SU-DHL-6 (cell line): ENCODE results near the gene INO80B.

Source experiments
- H2AFZ ChIP-seq: fragments of 200-600 bp; sonication (generic); 2 replicates; pipeline ENCODE4 v1.6.1; 2014; ENCODE audit warnings: low read depth, mild to moderate bottlenecking, moderate library complexity, mixed read lengths, antibody characterized with exemption, low read length; ENCODE audit not compliant: severe bottlenecking
- H3F3A ChIP-seq: fragments of 200-600 bp; shearing (Covaris generic); 2 replicates; pipeline ENCODE4 v1.6.0; 2016; ENCODE audit warnings: antibody characterized with exemption, mild to moderate bottlenecking; ENCODE audit not compliant: insufficient read depth
- H3K27ac ChIP-seq: fragments of 200-600 bp; sonication (generic); 2 replicates; pipeline ENCODE4 v1.5.1; 2016; ENCODE audit warnings: low read depth, mild to moderate bottlenecking, low read length, moderate library complexity, mixed read lengths
- H3K27me3 ChIP-seq: fragments of 200-600 bp; sonication (generic), shearing (Covaris generic); 2 replicates; pipeline ENCODE4 v1.6.0; 2014; ENCODE audit warnings: mild to moderate bottlenecking, low read length
- H3K36me3 ChIP-seq: fragments of 200-600 bp; sonication (generic); 2 replicates; pipeline ENCODE4 v1.6.1; 2014; ENCODE audit warnings: mild to moderate bottlenecking, low read length, mixed read lengths
- H3K4me2 ChIP-seq: fragments of 300-600, 200-600 bp; shearing (Covaris generic), sonication (generic); 2 replicates; pipeline ENCODE4 v1.6.0; 2014; ENCODE audit warnings: low read length, low read depth, mild to moderate bottlenecking; ENCODE audit not compliant: poor library complexity, severe bottlenecking
- H3K4me3 ChIP-seq: fragments of 200-600 bp; sonication (generic); 2 replicates; pipeline ENCODE4 v1.5.1; 2014; ENCODE audit warnings: antibody characterized with exemption, low read length, mild to moderate bottlenecking, mixed read lengths; ENCODE audit not compliant: insufficient read depth, poor library complexity, severe bottlenecking
- H3K79me2 ChIP-seq: fragments of 200-600 bp; sonication (generic); 2 replicates; pipeline ENCODE4 v1.6.1; 2014; ENCODE audit warnings: mild to moderate bottlenecking, low read length, moderate library complexity; ENCODE audit not compliant: insufficient read depth
- H3K9ac ChIP-seq: fragments of 200-600 bp; sonication (generic); 2 replicates; pipeline ENCODE4 v1.7.0; 2014; ENCODE audit warnings: mild to moderate bottlenecking, low read length
- H3K9me2 ChIP-seq: fragments of 200-600 bp; sonication (generic); replicated peaks from 2 replicates; pipeline ENCODE4 v1.6.1; 2014; ENCODE audit warnings: low read length; ENCODE audit not compliant: insufficient read depth
- H3K9me3 ChIP-seq: fragments of 200-600 bp; sonication (generic); 2 replicates; pipeline ENCODE4 v1.6.1; 2014; ENCODE audit warnings: low read length, mixed read lengths; ENCODE audit not compliant: insufficient read depth
- H4K20me1 ChIP-seq: fragments of 200-600 bp; sonication (generic); 2 replicates; pipeline ENCODE4 v1.6.1; 2014; ENCODE audit warnings: low read depth, mild to moderate bottlenecking, antibody characterized with exemption, low read length, moderate library complexity, mixed read lengths
- EZH2phosphoT487 ChIP-seq: fragments of 200-600 bp; sonication (generic), shearing (Covaris generic); conservative IDR thresholded peaks from 2 replicates; pipeline ENCODE4 v1.6.1; 2018; ENCODE audit warnings: mild to moderate bottlenecking, antibody characterized with exemption, low read length, moderate library complexity, mixed read lengths
- TF ChIP-seq, protein P1 (sequence below): fragments of 200-600 bp; sonication (generic); IDR thresholded peaks from one replicate; pipeline ENCODE4 v1.5.1; 2017; ENCODE audit warnings: antibody characterized with exemption, mild to moderate bottlenecking, low read length, moderate library complexity; ENCODE audit not compliant: insufficient read depth, poor library complexity, severe bottlenecking

INO80B gene

DNA sequence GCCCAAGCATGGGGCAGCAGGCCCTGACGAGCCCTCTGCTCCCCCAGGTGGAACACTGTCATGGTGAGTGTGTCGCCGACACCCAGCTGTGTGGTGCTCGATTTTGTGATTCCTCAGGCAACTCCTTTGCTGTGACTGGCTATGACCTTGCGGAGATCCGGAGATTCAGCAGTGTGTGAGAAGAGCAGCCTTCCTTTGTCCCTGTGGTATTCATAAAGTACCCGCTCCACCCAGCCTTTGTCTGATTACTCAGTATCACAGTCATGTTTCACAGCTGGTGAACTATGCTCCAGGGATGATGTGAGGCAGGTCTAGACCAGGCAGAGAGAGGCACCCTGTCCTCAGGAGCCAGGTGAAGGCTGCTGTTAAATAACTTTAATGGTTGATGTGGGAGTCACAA, 29.4 kb upstream of the INO80B start:
- Histone ChIP-seq H3K4me2 (no peak overlapping the region), H3K27me3 (no peaks in the 10 kb centered on the region), H3K9me2 (no peaks in the 10 kb centered on the region), H3K27ac (no peak overlapping the region), H3K4me3 (no peak overlapping the region), H2AFZ (no peak overlapping the region), H4K20me1 (no peaks in the 10 kb centered on the region), H3K79me2 (no peaks in the 10 kb centered on the region), H3K9me3 (no peaks in the 10 kb centered on the region), H3K9ac (no peak overlapping the region), H3K36me3 (no peaks in the 10 kb centered on the region), H3F3A (no peaks in the 10 kb centered on the region)
- TF ChIP-seq, protein P1, sequence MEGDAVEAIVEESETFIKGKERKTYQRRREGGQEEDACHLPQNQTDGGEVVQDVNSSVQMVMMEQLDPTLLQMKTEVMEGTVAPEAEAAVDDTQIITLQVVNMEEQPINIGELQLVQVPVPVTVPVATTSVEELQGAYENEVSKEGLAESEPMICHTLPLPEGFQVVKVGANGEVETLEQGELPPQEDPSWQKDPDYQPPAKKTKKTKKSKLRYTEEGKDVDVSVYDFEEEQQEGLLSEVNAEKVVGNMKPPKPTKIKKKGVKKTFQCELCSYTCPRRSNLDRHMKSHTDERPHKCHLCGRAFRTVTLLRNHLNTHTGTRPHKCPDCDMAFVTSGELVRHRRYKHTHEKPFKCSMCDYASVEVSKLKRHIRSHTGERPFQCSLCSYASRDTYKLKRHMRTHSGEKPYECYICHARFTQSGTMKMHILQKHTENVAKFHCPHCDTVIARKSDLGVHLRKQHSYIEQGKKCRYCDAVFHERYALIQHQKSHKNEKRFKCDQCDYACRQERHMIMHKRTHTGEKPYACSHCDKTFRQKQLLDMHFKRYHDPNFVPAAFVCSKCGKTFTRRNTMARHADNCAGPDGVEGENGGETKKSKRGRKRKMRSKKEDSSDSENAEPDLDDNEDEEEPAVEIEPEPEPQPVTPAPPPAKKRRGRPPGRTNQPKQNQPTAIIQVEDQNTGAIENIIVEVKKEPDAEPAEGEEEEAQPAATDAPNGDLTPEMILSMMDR: no peak
- TF ChIP-seq EZH2phosphoT487: no peak

DNA sequence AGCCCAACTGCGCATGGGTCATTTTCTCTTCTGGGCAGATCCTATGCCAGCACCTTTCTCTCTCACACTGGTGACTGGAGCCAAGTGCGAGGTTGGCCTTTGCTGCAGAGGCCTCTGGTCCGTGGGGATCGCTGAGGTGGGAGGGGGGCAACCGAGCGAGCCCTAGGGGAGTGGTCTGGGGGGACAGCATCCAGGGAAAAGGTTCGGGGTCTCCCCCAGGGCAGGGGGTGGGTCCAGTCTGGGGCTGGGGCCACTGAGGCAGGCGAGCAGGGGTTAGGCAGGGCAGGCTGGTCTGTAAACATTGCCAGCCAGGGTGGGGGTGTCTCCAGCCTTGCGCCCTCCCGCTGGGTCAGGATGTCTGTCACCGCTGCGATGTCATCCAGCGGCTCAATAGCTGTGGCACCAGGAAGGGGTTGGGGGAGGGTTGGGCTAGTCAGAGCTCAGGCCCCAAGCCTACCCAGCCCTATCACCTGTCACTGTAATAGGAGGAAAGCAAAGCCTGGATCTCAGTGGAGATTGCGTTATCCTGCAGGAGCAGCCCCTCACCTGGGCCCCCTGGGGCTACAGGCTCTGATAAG, 28.6 kb upstream of the INO80B start:
- Histone ChIP-seq H2AFZ (no peak overlapping the region), H3K9me2 (no peaks in the 10 kb centered on the region), H3K9ac (no peak overlapping the region), H3K27me3 (no peaks in the 10 kb centered on the region), H3K79me2 (no peaks in the 10 kb centered on the region), H3K4me2 (no peak overlapping the region), H3K27ac (no peak overlapping the region), H3K36me3 (no peaks in the 10 kb centered on the region), H3K9me3 (no peaks in the 10 kb centered on the region), H3F3A (no peaks in the 10 kb centered on the region), H3K4me3 (no peak overlapping the region), H4K20me1 (no peaks in the 10 kb centered on the region)
- no peak for TF ChIP-seq EZH2phosphoT487
- TF ChIP-seq, protein P1: no peak

DNA sequence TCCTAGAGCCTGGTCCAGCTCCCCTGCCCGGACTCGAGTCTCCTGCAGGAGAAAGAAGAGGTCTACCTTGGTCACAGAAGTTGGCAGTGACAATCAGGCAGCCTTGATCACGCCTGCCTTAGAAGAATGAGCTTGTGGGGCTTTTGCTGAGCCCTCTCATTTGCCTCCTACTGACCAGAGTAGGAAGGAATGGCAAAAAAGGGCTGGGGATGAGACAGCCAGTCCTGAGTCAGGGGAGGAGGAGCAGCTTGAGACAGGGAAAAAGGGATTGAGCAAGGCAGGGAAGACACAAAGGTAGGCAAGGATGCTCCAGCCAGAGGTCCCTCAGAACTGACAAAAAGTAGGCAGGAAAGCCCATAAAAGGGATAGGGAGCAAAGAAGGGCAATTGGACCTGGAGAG, 27.3 kb upstream of the INO80B start:
- H3K36me3 ChIP-seq: no peaks in the 10 kb centered on the region
- H4K20me1 ChIP-seq: no peaks in the 10 kb centered on the region
- H3K27me3 ChIP-seq: no peaks in the 10 kb centered on the region
- H3F3A ChIP-seq: no peaks in the 10 kb centered on the region
- TF ChIP-seq, protein P1: no peak
- no peak for TF ChIP-seq EZH2phosphoT487
- H3K9me3 ChIP-seq: no peaks in the 10 kb centered on the region
- H3K9ac ChIP-seq: no peak overlapping the region
- no peak overlapping the region for H3K27ac ChIP-seq
- no peak overlapping the region for H3K4me2 ChIP-seq
- H3K4me3 ChIP-seq: no peak overlapping the region
- no peaks in the 10 kb centered on the region for H3K79me2 ChIP-seq
- no peak overlapping the region for H2AFZ ChIP-seq
- no peaks in the 10 kb centered on the region for H3K9me2 ChIP-seq
